HepG2 (cell line): ENCODE results near the gene CASZ1. TPM values are rescaled to one million over a fixed set of nuclear protein-coding genes. Genes with fewer than 3 reads are reported as not detected.

Source experiments
- ATAC-seq: fragments of 200-7000 bp; cut with Tn5 transposase; 3 replicates; pipeline ENCODE4 v1.9.1; 2020; ENCODE audit warnings: mild to moderate bottlenecking, moderate library complexity
- BruUV-seq: library from RNA; stranded (reverse); fragments of 400-500 nt; replicated peaks from 2 replicates; lab custom pipeline; 2021; lab: Mats Ljungman, UMichigan
- CTCF ChIA-PET: fragments of 300-600 bp; formaldehyde crosslinking; extraction: SDS; loops from one replicate; lab custom pipeline; 2021; ENCODE audit warnings: low total read pairs, inconsistent platforms, low intra/inter-chr PET ratio; lab: Yijun Ruan, JAX
- POLR2A ChIA-PET: fragments of 350-600 bp; sonication (Branson Sonifier 250); formaldehyde crosslinking; loops from one replicate; lab custom pipeline; 2020; ENCODE audit warnings: antibody characterized with exemption, inconsistent platforms; lab: Yijun Ruan, JAX
- DNase-seq: peaks from one replicate; pipeline ENCODE4 v3.0.0-alpha.2; 2015; ENCODE audit warnings: low spot score
- FAIRE-seq: peaks from 3 replicates; lab custom pipeline; 2011; peaks lifted over from hg19 to GRCh38; lab: Jason Lieb, UNC
- H2AFZ ChIP-seq: one replicate; pipeline ENCODE4 v1.6.1; 2011; ENCODE audit warnings: low read length, inconsistent platforms
- H3K27ac ChIP-seq: fragments of 300-600 bp; 3 replicates; pipeline ENCODE4 v1.8.0; 2011; ENCODE audit warnings: mixed run types, mild to moderate bottlenecking, mixed read lengths, low read length, inconsistent platforms; ENCODE audit not compliant: insufficient read depth; ENCODE audit errors: extremely low read length
- H3K27me3 ChIP-seq, 2 experiments: fragments of 200-600 bp in 1 of 2; 2 replicates in 1 of 2; 3 replicates in 1 of 2; pipeline versions ENCODE4 v1.6.0 to v1.8.0; 2011; ENCODE audit warnings: low read length in 2 of 2, mild to moderate bottlenecking in 2 of 2, moderate library complexity in 2 of 2, inconsistent platforms in 1 of 2; ENCODE audit not compliant: insufficient read depth in 2 of 2, control insufficient read depth in 1 of 2
- H3K36me3 ChIP-seq, 2 experiments: fragments of 200-600 bp in 1 of 2; replicated peaks in 1 of 2; 2 replicates in 1 of 2; 3 replicates in 1 of 2; pipeline versions ENCODE4 v1.5.1 to v1.8.0; 2011; ENCODE audit warnings: low read length in 2 of 2, inconsistent platforms in 1 of 2; ENCODE audit not compliant: insufficient read depth in 2 of 2, control insufficient read depth in 1 of 2
- H3K4me1 ChIP-seq: 2 replicates; pipeline ENCODE4 v1.5.1; 2012; ENCODE audit warnings: low read length, inconsistent platforms; ENCODE audit not compliant: insufficient read depth
- H3K4me2 ChIP-seq: 2 replicates; pipeline ENCODE4 v1.6.0; 2011; ENCODE audit warnings: low read depth, low read length, inconsistent platforms
- H3K4me3 ChIP-seq, 3 experiments: fragments of 200-600 bp in 1 of 3; sonication (generic), shearing (Covaris generic) in 1 of 3; replicated peaks in 1 of 3; 2 replicates each; pipeline ENCODE4 v1.5.1; 2011 to 2016; ENCODE audit warnings: low read length in 3 of 3, inconsistent platforms in 2 of 3, low read depth in 2 of 3, mild to moderate bottlenecking in 2 of 3, control low read depth in 1 of 3, mixed read lengths in 1 of 3; ENCODE audit not compliant: insufficient read depth in 1 of 3
- H3K79me2 ChIP-seq: one replicate; pipeline ENCODE4 v1.6.1; 2011; ENCODE audit warnings: low read length, inconsistent platforms; ENCODE audit not compliant: insufficient read depth
- H3K9ac ChIP-seq: 2 replicates; pipeline ENCODE4 v1.6.0; 2011; ENCODE audit warnings: mild to moderate bottlenecking, low read depth, low read length, inconsistent platforms; ENCODE audit not compliant: insufficient read depth
- H3K9me3 ChIP-seq: 2 replicates; pipeline ENCODE4 v1.5.1; 2012; ENCODE audit warnings: mild to moderate bottlenecking, low read length
- H4K20me1 ChIP-seq: 2 replicates; pipeline ENCODE4 v1.6.0; 2011; ENCODE audit warnings: inconsistent platforms, mild to moderate bottlenecking, low read length, moderate library complexity; ENCODE audit not compliant: insufficient read depth
- ATF1 ChIP-seq: IDR thresholded peaks from 2 replicates; pipeline ENCODE4 v1.6.1; 2016; ENCODE audit warnings: mild to moderate bottlenecking, control low read depth
- ISL2 ChIP-seq: sonication (generic); formaldehyde crosslinking; IDR thresholded peaks from 2 replicates; pipeline ENCODE4 v1.5.0; 2020; ENCODE audit warnings: missing genetic modification reagents
- MATR3 ChIP-seq: sonication (generic); formaldehyde crosslinking; IDR thresholded peaks from 2 replicates; pipeline ENCODE4 v1.4.0; 2020; ENCODE audit warnings: missing genetic modification reagents
- NFE2L2 ChIP-seq: fragments of 150-350 bp; IDR thresholded peaks from 2 replicates; pipeline ENCODE4 v1.6.1; 2014; ENCODE audit warnings: low read length
- NFIC ChIP-seq: IDR thresholded peaks from 2 replicates; pipeline ENCODE4 v1.6.1; 2012; ENCODE audit warnings: mild to moderate bottlenecking, low read length, inconsistent platforms
- NR1H2 ChIP-seq: sonication (generic); formaldehyde crosslinking; IDR thresholded peaks from 2 replicates; pipeline ENCODE4 v1.8.1; 2022; ENCODE audit warnings: low read depth, missing genetic modification reagents, borderline replicate concordance
- POLR2AphosphoS2 ChIP-seq: IDR thresholded peaks from 2 replicates; pipeline ENCODE4 v1.6.1; 2011; ENCODE audit warnings: low read depth, low read length, improper control_type of control experiment
- RBFOX2 ChIP-seq: fragments of 200-400 bp; formaldehyde crosslinking; IDR thresholded peaks from 2 replicates; pipeline ENCODE4 v1.6.1; 2017; ENCODE audit warnings: low read depth, mild to moderate bottlenecking, low read length
- RFXAP ChIP-seq: sonication (generic); formaldehyde crosslinking; IDR thresholded peaks from 2 replicates; pipeline ENCODE4 v1.4.0; 2020; ENCODE audit warnings: missing genetic modification reagents, borderline replicate concordance
- SMAD9 ChIP-seq: sonication (generic); formaldehyde crosslinking; IDR thresholded peaks from 2 replicates; pipeline ENCODE4 v1.5.1; 2020; ENCODE audit warnings: mild to moderate bottlenecking, missing genetic modification reagents
- YY1 ChIP-seq: IDR thresholded peaks from 2 replicates; pipeline ENCODE4 v1.6.1; 2011; ENCODE audit warnings: low read length, low read depth, moderate library complexity, mild to moderate bottlenecking; ENCODE audit not compliant: insufficient read depth, insufficient replicate concordance
- ZNF557 ChIP-seq: sonication (generic); formaldehyde crosslinking; IDR thresholded peaks from 2 replicates; pipeline ENCODE4 v1.4.0; 2020; ENCODE audit warnings: missing genetic modification reagents
- WGBS: methylation state at CpG from one replicate; pipeline ENCODE4 v1.1.6; 2017; ENCODE audit warnings: low lambda C conversion rate; 5-methylcytosine and 5-hydroxymethylcytosine counted together
- in situ Hi-C: cut with HindIII; loops from 2 replicates; pipeline ENCODE4 v1.10.0; 2017; ENCODE audit warnings: low pct_unique_long_range_greater_than_20kb; ENCODE audit not compliant: extremely low pct_ligation_motif_present
- intact Hi-C: fragments of 100-400 bp; cut with micrococcal nuclease; formaldehyde crosslinking; loops from one replicate; pipeline ENCODE4 v1.10.0; 2022; ENCODE audit not compliant: unreplicated experiment
- polyA plus RNA-seq, 8 experiments: library from polyadenylated mRNA; depleted of rRNA in 3 of 8; stranded (reverse) in 7 of 8; unstranded in 1 of 8; fragments of >200 nt; fragmentation: Illumina TruSeq in 4 of 8; extraction: Trizol in 4 of 8; gene quantifications; 2 replicates each; pipeline versions ENCODE4 v1.2.1 to v1.2.3, GENCODE V29; 2011 to 2016; ENCODE audit warnings: low read depth in 4 of 8, missing spikeins in 1 of 8, mixed read lengths in 1 of 8; ENCODE audit not compliant: insufficient read depth in 1 of 8
- total RNA-seq, 5 experiments: library from RNA; depleted of rRNA; stranded (reverse); fragments of >200 nt; fragmentation: Illumina TruSeq; extraction: Trizol; gene quantifications; 2 replicates each; pipeline ENCODE4 v1.2.3, GENCODE V29; 2016; ENCODE audit warnings: low read depth in 1 of 5
- TF ChIP-seq, protein P1 (sequence below): sonication (generic); formaldehyde crosslinking; IDR thresholded peaks from 2 replicates; pipeline ENCODE4 v1.4.0; 2020; ENCODE audit warnings: missing genetic modification reagents, borderline replicate concordance
- TF ChIP-seq, protein P2 (sequence below): sonication (generic); formaldehyde crosslinking; IDR thresholded peaks from 2 replicates; pipeline ENCODE4 v1.5.0; 2020; ENCODE audit warnings: missing genetic modification reagents, mild to moderate bottlenecking, borderline replicate concordance

Gene CASZ1
- total and polyA plus RNA-seq, 2 of the 13 experiments (the other 11 are each of a cell fraction or from before 2014, with no cell fraction given), result 1.9 to 3.7 TPM

DNA sequence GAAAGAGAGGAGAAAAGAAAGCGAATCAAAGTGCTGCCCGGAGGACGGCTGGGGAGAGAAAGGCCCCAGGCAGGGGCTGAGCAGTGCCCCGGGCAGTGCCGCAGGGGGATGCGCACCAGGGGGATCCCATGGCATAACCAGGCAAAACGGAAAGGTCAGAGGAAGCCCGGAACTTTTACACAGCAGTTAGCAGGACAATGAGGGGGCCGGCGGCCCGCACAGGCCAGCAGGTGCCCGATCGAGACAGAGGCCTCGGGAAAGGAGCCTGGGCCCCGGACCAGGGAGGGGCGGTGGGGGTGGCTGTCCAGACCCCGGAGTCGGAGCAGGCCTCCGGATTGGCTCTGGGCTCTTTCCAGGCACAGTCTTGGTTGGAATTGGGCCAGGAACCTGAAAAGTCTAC lies 86.8 kb downstream of the CASZ1 start (continued):
- no peak for TF ChIP-seq YY1
- TF ChIP-seq, protein P1, sequence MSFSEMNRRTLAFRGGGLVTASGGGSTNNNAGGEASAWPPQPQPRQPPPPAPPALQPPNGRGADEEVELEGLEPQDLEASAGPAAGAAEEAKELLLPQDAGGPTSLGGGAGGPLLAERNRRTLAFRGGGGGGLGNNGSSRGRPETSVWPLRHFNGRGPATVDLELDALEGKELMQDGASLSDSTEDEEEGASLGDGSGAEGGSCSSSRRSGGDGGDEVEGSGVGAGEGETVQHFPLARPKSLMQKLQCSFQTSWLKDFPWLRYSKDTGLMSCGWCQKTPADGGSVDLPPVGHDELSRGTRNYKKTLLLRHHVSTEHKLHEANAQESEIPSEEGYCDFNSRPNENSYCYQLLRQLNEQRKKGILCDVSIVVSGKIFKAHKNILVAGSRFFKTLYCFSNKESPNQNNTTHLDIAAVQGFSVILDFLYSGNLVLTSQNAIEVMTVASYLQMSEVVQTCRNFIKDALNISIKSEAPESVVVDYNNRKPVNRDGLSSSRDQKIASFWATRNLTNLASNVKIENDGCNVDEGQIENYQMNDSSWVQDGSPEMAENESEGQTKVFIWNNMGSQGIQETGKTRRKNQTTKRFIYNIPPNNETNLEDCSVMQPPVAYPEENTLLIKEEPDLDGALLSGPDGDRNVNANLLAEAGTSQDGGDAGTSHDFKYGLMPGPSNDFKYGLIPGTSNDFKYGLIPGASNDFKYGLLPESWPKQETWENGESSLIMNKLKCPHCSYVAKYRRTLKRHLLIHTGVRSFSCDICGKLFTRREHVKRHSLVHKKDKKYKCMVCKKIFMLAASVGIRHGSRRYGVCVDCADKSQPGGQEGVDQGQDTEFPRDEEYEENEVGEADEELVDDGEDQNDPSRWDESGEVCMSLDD (CRISPR knock-in tag), result no peak
- no peak for TF ChIP-seq ATF1 (CRISPR knock-in tag)
- no peak for TF ChIP-seq RBFOX2
- no peak for TF ChIP-seq NFIC

DNA sequence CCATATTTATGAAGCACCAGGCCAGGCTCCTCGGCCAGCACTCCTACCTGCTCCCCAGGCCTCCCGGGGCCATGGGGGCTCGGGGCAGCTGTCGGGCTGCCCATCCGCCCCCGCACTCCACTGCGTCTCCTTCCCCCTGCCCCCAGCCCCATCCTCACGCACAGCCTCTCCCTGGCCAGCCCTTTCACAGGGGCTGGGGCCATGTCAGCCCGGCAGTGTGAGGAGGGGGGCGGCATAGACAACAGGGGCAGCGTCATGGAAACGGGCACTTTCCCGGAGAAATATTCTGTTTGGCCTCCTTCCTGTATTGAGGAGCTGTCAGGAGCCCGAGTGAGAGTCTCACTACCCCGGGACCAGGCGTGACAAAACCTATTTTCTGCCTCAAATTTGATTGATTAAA lies 87.3 kb downstream of the CASZ1 start:
- TF ChIP-seq MATR3 (CRISPR knock-in tag) (no peak), ZNF557 (CRISPR knock-in tag) (no peak), ISL2 (CRISPR knock-in tag) (no peak), SMAD9 (no peak), NR1H2 (CRISPR knock-in tag) (no peak), POLR2AphosphoS2 (no peak), RFXAP (no peak), NFE2L2 (no peak)
- TF ChIP-seq, protein P2, sequence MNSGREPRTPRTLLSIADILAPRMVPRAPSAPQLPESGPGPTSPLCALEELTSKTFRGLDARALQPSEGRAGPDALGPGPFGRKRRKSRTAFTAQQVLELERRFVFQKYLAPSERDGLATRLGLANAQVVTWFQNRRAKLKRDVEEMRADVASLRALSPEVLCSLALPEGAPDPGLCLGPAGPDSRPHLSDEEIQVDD (CRISPR knock-in tag), result no peak
- ChIA-PET POLR2A (no interaction called here), CTCF (no interaction called here)
- Histone ChIP-seq H3K4me1 (peaks cover 17% of the 10 kb centered on the region), H3K27me3 (peaks cover 6 to 50% of the 10 kb centered on the region in 2 experiments; a peak in 3 of 5 replicates), H3K79me2 (no peaks in the 10 kb centered on the region), H3K27ac (no peak overlapping the region), H4K20me1 (no peaks in the 10 kb centered on the region), H2AFZ (no peak overlapping the region), H3K4me2 (no peak overlapping the region), H3K9ac (no peak overlapping the region), H3K4me3 (no peak overlapping the region), H3K9me3 (no peaks in the 10 kb centered on the region), H3K36me3 (no peaks in the 10 kb centered on the region)
- BruUV-seq, result no TSS peak
- WGBS, result 58% methylated on average over 13 of the region's 16 CpGs
- in situ Hi-C loops (no loop called here), intact Hi-C loops (no loop called here)
- ATAC-seq (no peak), DNase-seq (no peak), FAIRE-seq (no peak)
